GM12872 (cell line): Measurements from ENCODE around the gene WBP11.

Experiments used
- TF ChIP-seq, protein P1 (sequence below): IDR thresholded peaks from 3 replicates; pipeline ENCODE4 v1.5.1; 2011; ENCODE audit warnings: low read depth, mild to moderate bottlenecking, low read length, moderate library complexity; ENCODE audit not compliant: insufficient read depth

Gene WBP11

DNA sequence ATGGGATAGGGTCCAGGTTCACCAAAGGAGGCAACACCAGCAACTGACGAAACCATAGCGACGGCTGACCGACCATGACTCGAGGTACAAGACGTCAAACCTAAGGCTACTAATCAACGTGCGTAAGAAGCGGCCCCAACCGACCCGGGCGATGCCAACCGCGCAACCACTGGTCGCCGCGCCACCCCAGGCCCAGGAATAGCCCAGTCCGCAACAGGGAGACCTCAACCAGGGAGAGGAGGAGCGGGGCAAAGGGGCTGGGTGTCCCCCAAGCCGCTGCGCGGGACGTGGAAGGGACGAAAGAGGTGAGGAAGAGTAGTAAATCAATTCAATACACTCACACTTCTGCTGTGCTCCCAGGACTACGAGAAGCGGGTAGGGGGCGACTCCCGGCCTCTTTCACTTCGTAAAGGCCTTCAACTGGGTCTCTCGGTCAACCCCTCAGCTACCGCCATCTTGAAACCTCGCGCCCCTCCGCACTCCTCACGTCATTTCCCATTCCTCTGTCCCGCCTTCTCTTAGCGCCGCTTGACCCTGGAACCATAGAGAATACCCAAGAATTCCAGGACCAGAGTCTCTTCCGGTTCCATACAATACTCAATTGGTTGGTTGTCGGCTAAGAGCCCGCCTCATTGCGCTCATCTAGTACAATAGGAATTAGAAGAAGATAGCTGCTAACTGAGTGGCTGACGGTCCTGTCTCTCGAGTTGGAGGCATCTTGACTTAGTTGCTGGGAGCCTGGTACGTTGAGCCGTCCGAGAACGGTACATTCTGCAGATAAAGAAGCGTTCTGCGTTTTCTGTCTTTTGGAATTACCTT lies at the start of gene WBP11, which contains the start of gene C12orf60:
TSS of gene WBP11 (minus strand) at position 468 of the 819 bp plus-strand sequence. CDS start 2,095 bp downstream, outside the sequence.
TSS of gene C12orf60 (plus strand) at position 660 of the 819 bp plus-strand sequence. CDS start 19,266 bp downstream, outside the sequence.
- TF ChIP-seq, protein P1, sequence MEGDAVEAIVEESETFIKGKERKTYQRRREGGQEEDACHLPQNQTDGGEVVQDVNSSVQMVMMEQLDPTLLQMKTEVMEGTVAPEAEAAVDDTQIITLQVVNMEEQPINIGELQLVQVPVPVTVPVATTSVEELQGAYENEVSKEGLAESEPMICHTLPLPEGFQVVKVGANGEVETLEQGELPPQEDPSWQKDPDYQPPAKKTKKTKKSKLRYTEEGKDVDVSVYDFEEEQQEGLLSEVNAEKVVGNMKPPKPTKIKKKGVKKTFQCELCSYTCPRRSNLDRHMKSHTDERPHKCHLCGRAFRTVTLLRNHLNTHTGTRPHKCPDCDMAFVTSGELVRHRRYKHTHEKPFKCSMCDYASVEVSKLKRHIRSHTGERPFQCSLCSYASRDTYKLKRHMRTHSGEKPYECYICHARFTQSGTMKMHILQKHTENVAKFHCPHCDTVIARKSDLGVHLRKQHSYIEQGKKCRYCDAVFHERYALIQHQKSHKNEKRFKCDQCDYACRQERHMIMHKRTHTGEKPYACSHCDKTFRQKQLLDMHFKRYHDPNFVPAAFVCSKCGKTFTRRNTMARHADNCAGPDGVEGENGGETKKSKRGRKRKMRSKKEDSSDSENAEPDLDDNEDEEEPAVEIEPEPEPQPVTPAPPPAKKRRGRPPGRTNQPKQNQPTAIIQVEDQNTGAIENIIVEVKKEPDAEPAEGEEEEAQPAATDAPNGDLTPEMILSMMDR, result no peak

DNA sequence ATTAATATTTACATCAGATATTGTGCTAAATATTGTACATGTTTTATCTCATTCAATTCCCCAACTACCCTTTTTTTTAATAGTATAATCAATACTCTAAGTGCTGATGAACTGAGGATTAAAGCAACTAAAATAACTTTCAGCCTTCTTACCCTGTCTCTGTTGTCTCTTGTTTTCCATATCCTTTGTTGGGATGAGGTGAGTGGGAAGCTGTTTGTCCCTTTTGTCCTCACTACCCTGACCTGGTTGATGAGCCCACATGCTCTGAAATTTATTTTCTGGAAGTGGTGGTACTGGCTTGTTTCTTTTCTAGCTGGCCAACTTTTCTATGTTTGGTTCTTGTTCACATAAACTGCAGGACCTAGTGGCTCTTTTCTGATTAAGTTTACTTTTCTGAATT lies 49.6 kb upstream of the WBP11 start:
- TF ChIP-seq, protein P1, result no peak

DNA sequence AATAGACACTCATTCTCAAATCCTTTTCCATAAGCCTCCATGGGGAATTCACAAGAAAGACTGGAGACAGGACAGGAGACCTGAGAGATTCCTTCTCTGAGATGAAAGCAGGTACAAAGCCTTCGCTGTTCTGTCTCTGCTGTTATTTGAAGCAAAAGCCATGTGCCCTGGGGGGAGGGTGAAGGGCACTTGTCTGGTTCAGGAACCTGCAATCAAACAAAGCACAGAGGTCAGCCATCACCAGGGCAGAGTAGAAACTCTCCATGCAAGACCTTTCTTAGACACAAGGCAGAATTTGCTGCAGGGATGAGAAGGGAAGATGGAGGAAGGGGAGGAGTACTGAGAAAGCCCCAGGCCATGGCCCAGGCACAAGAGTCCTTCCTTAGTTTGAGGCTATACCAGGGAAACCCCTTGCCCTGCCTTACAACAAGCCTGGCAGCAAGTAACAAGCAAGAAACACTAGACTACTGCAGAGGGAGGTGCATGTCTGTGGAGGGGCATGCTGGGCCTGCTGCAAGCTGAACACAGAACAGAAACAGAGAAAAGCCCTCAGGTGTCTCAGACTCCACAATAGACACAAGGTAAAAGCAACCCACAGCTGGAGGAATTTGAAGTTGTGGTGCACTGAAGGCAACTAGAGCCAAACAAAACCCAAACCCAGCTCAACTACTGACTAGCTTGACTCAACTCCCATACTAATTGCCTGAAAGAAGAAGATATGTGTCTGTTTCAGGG lies 47.8 kb upstream of the WBP11 start:
- TF ChIP-seq, protein P1, result no peak

DNA sequence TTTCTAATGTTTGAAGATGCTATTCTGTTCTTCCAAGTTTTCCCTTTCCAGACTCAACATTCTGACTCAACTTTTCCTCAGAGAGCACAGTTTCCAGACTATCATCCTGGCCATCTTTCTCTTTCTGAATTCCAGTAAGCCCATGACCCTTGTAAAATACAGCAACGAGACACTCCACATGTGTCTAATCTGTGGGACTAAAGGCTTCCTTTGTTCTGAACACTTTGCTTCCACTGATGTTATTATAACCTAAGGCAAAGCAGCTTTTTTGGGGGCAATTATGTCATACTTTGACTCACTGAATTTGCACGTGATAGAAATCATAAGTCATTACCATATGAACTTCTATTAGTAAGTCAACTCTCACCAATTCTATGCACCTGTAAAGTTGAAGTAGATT lies 46.4 kb upstream of the WBP11 start:
- TF ChIP-seq, protein P1, result no peak

DNA sequence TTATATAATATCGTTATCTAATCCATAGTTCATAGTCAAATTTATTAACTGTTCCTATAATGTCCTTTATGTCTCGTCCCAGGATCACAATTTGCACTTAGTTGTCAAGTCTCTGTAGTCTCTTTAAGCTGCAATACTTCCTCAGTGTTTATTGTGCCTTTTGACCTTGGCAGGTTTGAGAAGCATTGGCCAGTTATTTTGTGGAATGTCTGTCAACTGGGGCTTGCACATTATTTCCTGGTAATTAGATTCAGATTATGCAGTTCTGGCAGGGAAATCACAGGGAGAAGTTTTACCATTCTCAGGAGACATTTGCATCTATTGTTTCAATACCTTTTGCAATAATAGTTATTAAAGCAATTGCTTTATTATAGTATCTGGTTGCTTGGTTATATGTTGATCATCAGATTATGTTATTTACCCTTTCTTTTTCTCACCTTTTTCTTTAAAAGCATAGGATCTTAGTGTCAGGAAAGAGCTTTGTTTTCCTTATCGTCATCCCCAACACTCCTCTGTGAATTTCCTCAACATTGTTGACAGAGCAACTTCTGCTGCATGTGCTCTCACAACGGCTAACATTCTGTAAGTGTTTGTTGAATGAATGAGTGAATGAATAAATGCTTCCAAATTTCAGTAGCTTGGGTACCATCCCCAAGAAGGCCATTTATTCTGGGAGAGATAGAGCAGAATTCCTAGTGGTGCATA lies 43.8 kb upstream of the WBP11 start:
- TF ChIP-seq, protein P1, result no peak

DNA sequence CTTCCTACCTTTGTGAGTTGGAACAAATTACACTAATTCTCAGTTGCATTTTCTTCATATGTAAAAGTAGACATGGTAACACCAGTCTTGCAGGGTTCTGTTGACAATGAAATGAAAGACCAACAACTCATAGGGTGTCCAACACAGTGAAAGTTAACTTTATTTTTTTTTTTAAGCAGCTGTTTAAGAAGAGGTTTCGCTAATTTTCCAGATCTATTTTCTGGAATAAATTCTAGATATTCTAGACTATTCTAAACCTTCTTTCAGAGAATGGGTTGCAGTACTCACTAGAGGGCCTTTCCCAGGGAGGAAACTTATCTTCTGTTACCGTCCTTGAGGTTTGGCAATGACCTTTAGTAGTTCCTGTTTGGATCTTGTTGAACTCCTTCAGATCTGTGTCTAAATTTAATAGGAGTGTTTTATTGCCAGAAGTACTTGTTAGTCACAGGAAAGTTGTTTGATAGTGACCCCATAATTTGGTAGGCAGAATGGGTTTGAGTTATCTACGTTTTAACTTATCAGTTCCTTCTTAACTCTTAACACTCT lies 42.8 kb upstream of the WBP11 start:
- TF ChIP-seq, protein P1, result no peak
